ENCODE measurements around the gene ST6GALNAC6. TPM values are rescaled to one million over a fixed set of nuclear protein-coding genes. Genes with fewer than 3 reads are reported as not detected.
"Not testable (repeated sequence)": the region's sequence is repeated elsewhere in the genome, so short reads cannot be mapped to it uniquely, and the experiment has no call there.

Gene ST6GALNAC6
- total RNA-seq, 2 donors from 2014 or later: 46.4 to 95.1 TPM

- Histone ChIP-seq H3K27me3 (replicated peaks; ENCODE audit: insufficient read depth) (no peaks in the 10 kb centered on the region), H3K9me3 (no peaks in the 10 kb centered on the region), H3K36me3 (peaks cover 0 to 5% of the 10 kb centered on the region in 2 donors), H3K4me3 (no peak overlapping the region), H3K4me1 (replicated peaks) (no peaks in the 10 kb centered on the region), H3K27ac (no peak overlapping the region)
- no peak for DNase-seq (ENCODE audit: low spot score)
- intact Hi-C loops (cut with DNase I): no loop called here
- no peak for TF ChIP-seq CTCF (IDR thresholded peaks at IDR 0.05)
- no peak for TF ChIP-seq POLR2A (IDR thresholded peaks at IDR 0.05)
- no peak for TF ChIP-seq POLR2AphosphoS5 (IDR thresholded peaks at IDR 0.05)
- WGBS: 40% methylated on average over 11 of the region's 11 CpGs
Observed at GRCh38 chr9:127884427-127884911, 14.9 kb downstream of the ST6GALNAC6 start.

GRCh38 chr9:127883959-127884358 is 15.4 kb downstream of the ST6GALNAC6 start:
- Histone ChIP-seq H3K27me3 (replicated peaks; ENCODE audit: insufficient read depth) (no peaks in the 10 kb centered on the region), H3K9me3 (no peaks in the 10 kb centered on the region), H3K36me3 (peaks cover 0 to 5% of the 10 kb centered on the region in 2 donors), H3K4me1 (replicated peaks) (no peaks in the 10 kb centered on the region), H3K4me3 (no peak overlapping the region), H3K27ac (no peak overlapping the region)
- 67% methylated on average over 7 of the region's 7 CpGs for WGBS
- intact Hi-C loops (cut with DNase I): no loop called here
- TF ChIP-seq CTCF (IDR thresholded peaks at IDR 0.05) (no peak), POLR2AphosphoS5 (IDR thresholded peaks at IDR 0.05) (no peak), POLR2A (IDR thresholded peaks at IDR 0.05) (no peak)
- no peak for DNase-seq (ENCODE audit: low spot score)

- DNase-seq (ENCODE audit: low spot score); H3K9me3 ChIP-seq; H3K27me3 ChIP-seq (replicated peaks; ENCODE audit: insufficient read depth); intact Hi-C loops (cut with DNase I); H3K4me1 ChIP-seq (replicated peaks); H3K27ac ChIP-seq; H3K36me3 ChIP-seq; H3K4me3 ChIP-seq: not testable (repeated sequence)
- WGBS: 93% methylated on average over 3 of the region's 3 CpGs
Observed at GRCh38 chr9:127881715-127882114, 17.7 kb downstream of the ST6GALNAC6 start.

- TF ChIP-seq CTCF (IDR thresholded peaks at IDR 0.05): no peak
- no peak for TF ChIP-seq POLR2AphosphoS5 (IDR thresholded peaks at IDR 0.05)
- TF ChIP-seq POLR2A (IDR thresholded peaks at IDR 0.05): no peak
- intact Hi-C loops (cut with DNase I): no loop called here
- H3K27me3 ChIP-seq (replicated peaks; ENCODE audit: insufficient read depth): no peaks in the 10 kb centered on the region
- 72% methylated on average over 8 of the region's 8 CpGs for WGBS
- H3K27ac ChIP-seq: no peak overlapping the region
- no peaks in the 10 kb centered on the region for H3K4me1 ChIP-seq (replicated peaks)
- no peak for DNase-seq (ENCODE audit: low spot score)
- no peaks in the 10 kb centered on the region for H3K36me3 ChIP-seq
- no peak overlapping the region for H3K4me3 ChIP-seq
- no peaks in the 10 kb centered on the region for H3K9me3 ChIP-seq
Observed at GRCh38 chr9:127880143-127880542, 19.3 kb downstream of the ST6GALNAC6 start.

- Histone ChIP-seq H3K9me3 (no peaks in the 10 kb centered on the region), H3K4me1 (replicated peaks) (peaks cover 6% of the 10 kb centered on the region), H3K36me3 (no peaks in the 10 kb centered on the region), H3K27me3 (replicated peaks; ENCODE audit: insufficient read depth) (no peaks in the 10 kb centered on the region), H3K27ac (no peak overlapping the region), H3K4me3 (no peak overlapping the region)
- no peak for TF ChIP-seq POLR2AphosphoS5 (IDR thresholded peaks at IDR 0.05)
- TF ChIP-seq CTCF (IDR thresholded peaks at IDR 0.05): no peak
- TF ChIP-seq POLR2A (IDR thresholded peaks at IDR 0.05): no peak
- 66% methylated on average over 8 of the region's 8 CpGs for WGBS
- DNase-seq (ENCODE audit: low spot score): no peak
- intact Hi-C loops (cut with DNase I): loop anchor here (5.0 kb wide), 1 partner anchor 142 kb away; the partner anchor contains the start of gene TOR2A
Observed at GRCh38 chr9:127878652-127879390, 20.6 kb downstream of the ST6GALNAC6 start.
